CD4-positive, alpha-beta T cell treated with Interleukin-12 subunit alpha and Interleukin-12 subunit beta, for 1 hour (primary cell): ENCODE measurements around the gene TENM3.

Experiments
- DNase-seq: peaks from one replicate; pipeline ENCODE4 v3.0.0-alpha.2; 2020

TENM3 gene

GRCh38 chr4:182413550-182413949 is 170.3 kb downstream of the TENM3 start:
- DNase-seq: no peak

GRCh38 chr4:182415116-182415515 is 171.9 kb downstream of the TENM3 start:
- no peak for DNase-seq

GRCh38 chr4:182416067-182416466 is 172.9 kb downstream of the TENM3 start:
- no peak for DNase-seq

GRCh38 chr4:182418054-182418734 is 175.0 kb downstream of the TENM3 start:
- no peak for DNase-seq

GRCh38 chr4:182420189-182420588 is 177.0 kb downstream of the TENM3 start:
- no peak for DNase-seq

- no peak for DNase-seq
These were observed 178.6 kb downstream of the TENM3 start for GRCh38 chr4:182421753-182422152.

- no peak for DNase-seq
These were observed 182.1 kb downstream of the TENM3 start for GRCh38 chr4:182425302-182425701.

- DNase-seq: no peak
These were observed 183.7 kb downstream of the TENM3 start for GRCh38 chr4:182426901-182427300.

GRCh38 chr4:182427554-182427953 is 184.4 kb downstream of the TENM3 start:
- no peak for DNase-seq

GRCh38 chr4:182429896-182430295 is 186.7 kb downstream of the TENM3 start:
- no peak for DNase-seq

GRCh38 chr4:182432819-182433218 is 189.6 kb downstream of the TENM3 start:
- DNase-seq: no peak

GRCh38 chr4:182434720-182435119 is 191.5 kb downstream of the TENM3 start:
- no peak for DNase-seq

- no peak for DNase-seq
These were observed 192.2 kb downstream of the TENM3 start for GRCh38 chr4:182435401-182435800.

- DNase-seq: no peak
These were observed 199.9 kb downstream of the TENM3 start for GRCh38 chr4:182443070-182443469.

- DNase-seq: no peak
These were observed 204.6 kb downstream of the TENM3 start for GRCh38 chr4:182447767-182448280.

- DNase-seq: no peak
These were observed 205.3 kb downstream of the TENM3 start for GRCh38 chr4:182448281-182449151.

GRCh38 chr4:182449186-182449929 is 206.2 kb downstream of the TENM3 start:
- DNase-seq: no peak

- no peak for DNase-seq
These were observed 206.8 kb downstream of the TENM3 start for GRCh38 chr4:182449930-182450439.

GRCh38 chr4:182451441-182451840 is 208.2 kb downstream of the TENM3 start:
- DNase-seq: no peak

- DNase-seq: no peak
These were observed 210.6 kb downstream of the TENM3 start for GRCh38 chr4:182453830-182454229.

GRCh38 chr4:182454440-182455013 is 211.3 kb downstream of the TENM3 start:
- no peak for DNase-seq

- no peak for DNase-seq
These were observed 221.9 kb downstream of the TENM3 start for GRCh38 chr4:182465114-182465513.

GRCh38 chr4:182465979-182466378 is 222.8 kb downstream of the TENM3 start:
- DNase-seq: no peak
